ENCODE measurements around the gene DENND1A.
"Not testable (repeated sequence)": the region's sequence is repeated elsewhere in the genome, so short reads cannot be mapped to it uniquely, and the experiment has no call there.

GRCh38 chr9:123936575-123936974, 6.6 kb upstream of the DENND1A start:
- not testable (repeated sequence) for TF ChIP-seq CTCF (conservative IDR thresholded peaks at IDR 0.05; ENCODE audit: low read depth, low read length); EZH2phosphoT487 (IDR thresholded peaks at IDR 0.05; ENCODE audit: borderline replicate concordance, low read length)

All from PC-3 (cell line).